ENCODE measurements around the gene HDAC4.

The HDAC4 gene

DNA sequence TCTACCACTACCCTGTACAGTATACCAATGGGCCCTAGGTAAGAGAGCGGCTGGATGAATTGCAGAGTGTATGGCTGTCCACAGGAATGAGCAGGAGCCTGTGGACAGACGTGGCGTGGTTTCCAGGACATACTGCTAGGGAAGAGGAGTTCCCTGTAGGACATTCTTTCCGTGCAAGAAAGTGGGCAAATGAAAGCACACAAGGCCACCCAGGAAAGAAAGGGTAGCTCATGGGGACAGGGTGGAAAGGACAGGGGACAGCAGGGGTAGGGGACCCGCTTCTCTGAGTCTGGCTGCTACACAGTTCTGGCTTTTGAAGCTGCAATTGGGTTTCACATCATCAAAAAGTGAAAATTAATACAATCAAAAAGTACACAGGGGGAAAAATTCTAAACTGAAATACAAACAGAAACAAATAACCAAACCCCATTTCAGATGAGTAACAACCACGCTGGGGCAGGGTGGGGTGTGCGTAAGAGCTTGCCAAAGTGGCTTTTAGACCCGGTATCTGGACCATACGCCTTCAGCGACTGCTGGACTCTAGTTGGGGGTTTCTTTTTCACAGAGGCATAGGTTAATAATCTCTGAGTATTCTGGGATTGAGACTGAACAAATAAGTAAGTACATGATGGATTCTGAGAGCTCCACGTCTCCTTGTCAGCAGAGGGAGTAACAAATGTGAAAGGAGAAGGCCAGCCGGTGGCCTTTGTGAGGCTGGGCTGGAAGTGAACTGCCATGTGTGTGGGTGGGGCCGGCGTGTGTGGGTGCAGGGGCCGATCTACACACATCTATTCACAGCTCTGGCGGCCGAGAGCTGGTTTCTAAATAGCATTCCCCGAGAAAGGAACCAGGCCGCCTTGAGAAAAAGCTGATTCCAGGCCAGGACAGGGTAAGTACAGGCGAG is 84.0 kb downstream of the HDAC4 start:
- no peak overlapping the region for H3K27ac ChIP-seq (ENCODE audit: extremely low read depth, low read depth, low read length)
- no peak overlapping the region for H3K4me3 ChIP-seq (ENCODE audit: low read depth, low read length)
- ChIA-PET CTCF (interaction anchor here (0.9 kb wide), 1 partner anchor 41 kb away, joined by 3 read pairs; no protein-coding TSS in a partner anchor), POLR2A (no interaction called here)
- no peaks in the 10 kb centered on the region for H3K4me1 ChIP-seq (ENCODE audit: control insufficient read depth, insufficient read depth, low read length)
- TF ChIP-seq ZNF510 (tag by site-specific recombination; IDR thresholded peaks at IDR 0.05; ENCODE audit: insufficient replicate concordance), result no peak
- TF ChIP-seq ZFHX2 (tag by site-specific recombination; conservative IDR thresholded peaks at IDR 0.05), result 0 out of 2 replicates have a peak, but pooled peaks have one; percentile 7
- TF ChIP-seq, protein P1, sequence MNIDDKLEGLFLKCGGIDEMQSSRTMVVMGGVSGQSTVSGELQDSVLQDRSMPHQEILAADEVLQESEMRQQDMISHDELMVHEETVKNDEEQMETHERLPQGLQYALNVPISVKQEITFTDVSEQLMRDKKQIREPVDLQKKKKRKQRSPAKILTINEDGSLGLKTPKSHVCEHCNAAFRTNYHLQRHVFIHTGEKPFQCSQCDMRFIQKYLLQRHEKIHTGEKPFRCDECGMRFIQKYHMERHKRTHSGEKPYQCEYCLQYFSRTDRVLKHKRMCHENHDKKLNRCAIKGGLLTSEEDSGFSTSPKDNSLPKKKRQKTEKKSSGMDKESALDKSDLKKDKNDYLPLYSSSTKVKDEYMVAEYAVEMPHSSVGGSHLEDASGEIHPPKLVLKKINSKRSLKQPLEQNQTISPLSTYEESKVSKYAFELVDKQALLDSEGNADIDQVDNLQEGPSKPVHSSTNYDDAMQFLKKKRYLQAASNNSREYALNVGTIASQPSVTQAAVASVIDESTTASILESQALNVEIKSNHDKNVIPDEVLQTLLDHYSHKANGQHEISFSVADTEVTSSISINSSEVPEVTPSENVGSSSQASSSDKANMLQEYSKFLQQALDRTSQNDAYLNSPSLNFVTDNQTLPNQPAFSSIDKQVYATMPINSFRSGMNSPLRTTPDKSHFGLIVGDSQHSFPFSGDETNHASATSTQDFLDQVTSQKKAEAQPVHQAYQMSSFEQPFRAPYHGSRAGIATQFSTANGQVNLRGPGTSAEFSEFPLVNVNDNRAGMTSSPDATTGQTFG (tag by site-specific recombination; IDR thresholded peaks at IDR 0.05; ENCODE audit: borderline replicate concordance), result no peak
- TF ChIP-seq ZNF311 (tag by site-specific recombination; IDR thresholded peaks at IDR 0.05; ENCODE audit: borderline replicate concordance), result no peak
- no peak for TF ChIP-seq ZNF16 (tag by site-specific recombination; IDR thresholded peaks at IDR 0.05; ENCODE audit: low read depth)
- TF ChIP-seq, protein P2, sequence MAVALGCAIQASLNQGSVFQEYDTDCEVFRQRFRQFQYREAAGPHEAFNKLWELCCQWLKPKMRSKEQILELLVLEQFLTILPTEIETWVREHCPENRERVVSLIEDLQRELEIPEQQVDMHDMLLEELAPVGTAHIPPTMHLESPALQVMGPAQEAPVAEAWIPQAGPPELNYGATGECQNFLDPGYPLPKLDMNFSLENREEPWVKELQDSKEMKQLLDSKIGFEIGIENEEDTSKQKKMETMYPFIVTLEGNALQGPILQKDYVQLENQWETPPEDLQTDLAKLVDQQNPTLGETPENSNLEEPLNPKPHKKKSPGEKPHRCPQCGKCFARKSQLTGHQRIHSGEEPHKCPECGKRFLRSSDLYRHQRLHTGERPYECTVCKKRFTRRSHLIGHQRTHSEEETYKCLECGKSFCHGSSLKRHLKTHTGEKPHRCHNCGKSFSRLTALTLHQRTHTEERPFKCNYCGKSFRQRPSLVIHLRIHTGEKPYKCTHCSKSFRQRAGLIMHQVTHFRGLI (tag by site-specific recombination; IDR thresholded peaks at IDR 0.05), result peak; percentile 51; the same call in 1 of the 2 replicates
- TF ChIP-seq EGR2 (tag by site-specific recombination; IDR thresholded peaks at IDR 0.05; ENCODE audit: low read depth), result no peak
- TF ChIP-seq ZNF621 (tag by site-specific recombination; IDR thresholded peaks at IDR 0.05), result no peak
- H3K36me3 ChIP-seq (ENCODE audit: control insufficient read depth in 2 of 2, insufficient read depth in 1 of 2, low read length in 2 of 2), result no peaks in the 10 kb centered on the region
- no peaks in the 10 kb centered on the region for H3K9me3 ChIP-seq (ENCODE audit: control insufficient read depth, insufficient read depth, low read depth, low read length)

DNA sequence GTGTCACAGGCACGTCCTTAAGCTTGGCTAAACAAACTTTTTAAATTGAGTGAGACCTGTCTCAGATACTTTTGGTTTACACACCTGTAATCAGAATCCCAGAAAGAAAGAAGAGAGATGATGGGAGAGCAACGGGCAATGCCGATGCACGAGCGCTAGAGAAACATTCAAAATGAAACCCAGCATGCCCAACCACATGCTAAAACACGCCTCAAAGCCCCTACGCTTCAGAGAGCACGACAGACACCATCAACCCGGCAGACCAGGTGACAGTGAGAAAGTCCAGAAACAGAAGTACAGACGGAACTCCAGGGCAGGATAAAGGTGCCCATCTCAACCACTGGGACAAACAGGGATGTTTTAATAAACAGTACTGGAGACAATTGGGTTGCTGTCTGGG is 85.5 kb downstream of the HDAC4 start:
- H3K4me1 ChIP-seq (ENCODE audit: control insufficient read depth, insufficient read depth, low read length), result no peaks in the 10 kb centered on the region
- no peak overlapping the region for H3K4me3 ChIP-seq (ENCODE audit: low read depth, low read length)
- TF ChIP-seq ZBTB1 (tag by site-specific recombination; IDR thresholded peaks at IDR 0.05) (no peak), ZNF223 (tag by site-specific recombination; IDR thresholded peaks at IDR 0.05) (no peak), ZNF529 (tag by site-specific recombination; IDR thresholded peaks at IDR 0.05; ENCODE audit: insufficient replicate concordance) (no peak), EGR2 (tag by site-specific recombination; IDR thresholded peaks at IDR 0.05; ENCODE audit: low read depth) (no peak), ZNF560 (tag by site-specific recombination; IDR thresholded peaks at IDR 0.05; ENCODE audit: borderline replicate concordance) (no peak), RBAK (tag by site-specific recombination; IDR thresholded peaks at IDR 0.05) (no peak), ZNF350 (tag by site-specific recombination; IDR thresholded peaks at IDR 0.05) (no peak), ZNF530 (tag by site-specific recombination; IDR thresholded peaks at IDR 0.05; ENCODE audit: low read depth) (no peak)
- no peaks in the 10 kb centered on the region for H3K36me3 ChIP-seq (ENCODE audit: control insufficient read depth in 2 of 2, insufficient read depth in 1 of 2, low read length in 2 of 2)
- H3K27ac ChIP-seq (ENCODE audit: extremely low read depth, low read depth, low read length), result no peak overlapping the region
- no peaks in the 10 kb centered on the region for H3K9me3 ChIP-seq (ENCODE audit: control insufficient read depth, insufficient read depth, low read depth, low read length)
- ChIA-PET CTCF (no interaction called here), POLR2A (no interaction called here)

DNA sequence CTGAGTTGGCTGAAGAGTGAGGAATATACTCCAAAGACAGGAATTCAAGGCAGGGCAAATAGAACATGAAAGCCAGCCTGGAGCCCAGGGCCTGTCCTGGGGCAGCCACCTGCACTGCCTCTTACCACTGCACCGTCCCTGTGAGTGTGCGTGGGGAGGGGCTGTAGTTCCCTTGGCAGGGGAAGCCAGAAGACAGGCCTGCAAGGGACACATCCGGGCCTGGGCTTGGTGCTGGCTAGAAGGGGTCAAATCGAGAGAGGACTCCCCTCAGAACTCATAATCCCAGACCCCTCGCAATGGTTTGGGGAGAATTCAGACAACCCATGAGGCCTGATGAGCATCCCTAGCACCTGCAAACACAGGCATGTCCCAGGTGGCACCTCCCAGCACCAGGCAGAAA is 87.0 kb downstream of the HDAC4 start:
- ChIA-PET CTCF (no interaction called here), POLR2A (no interaction called here)
- H3K4me1 ChIP-seq (ENCODE audit: control insufficient read depth, insufficient read depth, low read length), result no peaks in the 10 kb centered on the region
- H3K9me3 ChIP-seq (ENCODE audit: control insufficient read depth, insufficient read depth, low read depth, low read length), result no peaks in the 10 kb centered on the region
- H3K27ac ChIP-seq (ENCODE audit: extremely low read depth, low read depth, low read length), result no peak overlapping the region
- no peaks in the 10 kb centered on the region for H3K36me3 ChIP-seq (ENCODE audit: control insufficient read depth in 2 of 2, insufficient read depth in 1 of 2, low read length in 2 of 2)
- TF ChIP-seq MZF1 (tag by site-specific recombination; IDR thresholded peaks at IDR 0.05; ENCODE audit: borderline replicate concordance), result no peak
- TF ChIP-seq, protein P3, sequence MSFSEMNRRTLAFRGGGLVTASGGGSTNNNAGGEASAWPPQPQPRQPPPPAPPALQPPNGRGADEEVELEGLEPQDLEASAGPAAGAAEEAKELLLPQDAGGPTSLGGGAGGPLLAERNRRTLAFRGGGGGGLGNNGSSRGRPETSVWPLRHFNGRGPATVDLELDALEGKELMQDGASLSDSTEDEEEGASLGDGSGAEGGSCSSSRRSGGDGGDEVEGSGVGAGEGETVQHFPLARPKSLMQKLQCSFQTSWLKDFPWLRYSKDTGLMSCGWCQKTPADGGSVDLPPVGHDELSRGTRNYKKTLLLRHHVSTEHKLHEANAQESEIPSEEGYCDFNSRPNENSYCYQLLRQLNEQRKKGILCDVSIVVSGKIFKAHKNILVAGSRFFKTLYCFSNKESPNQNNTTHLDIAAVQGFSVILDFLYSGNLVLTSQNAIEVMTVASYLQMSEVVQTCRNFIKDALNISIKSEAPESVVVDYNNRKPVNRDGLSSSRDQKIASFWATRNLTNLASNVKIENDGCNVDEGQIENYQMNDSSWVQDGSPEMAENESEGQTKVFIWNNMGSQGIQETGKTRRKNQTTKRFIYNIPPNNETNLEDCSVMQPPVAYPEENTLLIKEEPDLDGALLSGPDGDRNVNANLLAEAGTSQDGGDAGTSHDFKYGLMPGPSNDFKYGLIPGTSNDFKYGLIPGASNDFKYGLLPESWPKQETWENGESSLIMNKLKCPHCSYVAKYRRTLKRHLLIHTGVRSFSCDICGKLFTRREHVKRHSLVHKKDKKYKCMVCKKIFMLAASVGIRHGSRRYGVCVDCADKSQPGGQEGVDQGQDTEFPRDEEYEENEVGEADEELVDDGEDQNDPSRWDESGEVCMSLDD (tag by site-specific recombination; IDR thresholded peaks at IDR 0.05), result no peak
- no peak for TF ChIP-seq ZNF560 (tag by site-specific recombination; IDR thresholded peaks at IDR 0.05; ENCODE audit: borderline replicate concordance)
- TF ChIP-seq TRIM28 (IDR thresholded peaks at IDR 0.05; ENCODE audit: borderline replicate concordance, low read length), result no peak
- no peak for TF ChIP-seq ZNF585B (tag by site-specific recombination; IDR thresholded peaks at IDR 0.05)
- no peak for TF ChIP-seq ZNF341 (tag by site-specific recombination; IDR thresholded peaks at IDR 0.05; ENCODE audit: low read depth)
- no peak for TF ChIP-seq ZNF677 (tag by site-specific recombination; IDR thresholded peaks at IDR 0.05)
- no peak for TF ChIP-seq SP2 (tag by site-specific recombination; IDR thresholded peaks at IDR 0.05)
- H3K4me3 ChIP-seq (ENCODE audit: low read depth, low read length), result no peak overlapping the region
